Right ventricle myocardium inferior (tissue), 1 donor: Measurements from ENCODE around the gene PRAMEF2. TPM values are rescaled to one million over a fixed set of nuclear protein-coding genes. Genes with fewer than 3 reads are reported as not detected.

Source experiments
- total RNA-seq: library from RNA; stranded (reverse); fragmentation: NEBNext Ultra II Directional; extraction: Animal tissue kit (Norgen Biotek cat#: 25700); gene quantifications from one replicate; pipeline ENCODE4 v1.2.1, GENCODE V29; 2021
- donor health status: DM: no; HTN: yes; CAD: no; lungs with severe emphysema.

Gene PRAMEF2
- total RNA-seq, 1 donor from 2014 or later = not detected

Other genes starting within 250 kb of the PRAMEF2 start
- gene DHRS3, start 238.9 kb upstream of the PRAMEF2 start, total RNA-seq = 81.0 TPM
- gene AADACL4, start 213.0 kb upstream of the PRAMEF2 start, total RNA-seq = not detected
- gene AADACL3, start 141.0 kb upstream of the PRAMEF2 start, total RNA-seq = not detected
- gene CFAP107, start 110.9 kb upstream of the PRAMEF2 start, total RNA-seq = not detected
- gene PRAMEF12, start 83.3 kb upstream of the PRAMEF2 start, total RNA-seq = not detected
- not detected for gene PRAMEF1, start 65.7 kb upstream of the PRAMEF2 start, total RNA-seq
- not detected for gene PRAMEF11, start 25.7 kb upstream of the PRAMEF2 start, total RNA-seq
- gene HNRNPCL1, start 8.4 kb upstream of the PRAMEF2 start, total RNA-seq = not detected
- gene PRAMEF4, start 29.1 kb downstream of the PRAMEF2 start, total RNA-seq = not detected
- not detected for gene PRAMEF10, start 41.2 kb downstream of the PRAMEF2 start, total RNA-seq
- gene PRAMEF7, start 59.5 kb downstream of the PRAMEF2 start, total RNA-seq = not detected
- gene PRAMEF6, start 90.5 kb downstream of the PRAMEF2 start, total RNA-seq = not detected
- not detected for gene PRAMEF27, start 199.5 kb downstream of the PRAMEF2 start, total RNA-seq
- not detected for gene HNRNPCL3, start 203.7 kb downstream of the PRAMEF2 start, total RNA-seq
- not detected for gene PRAMEF25, start 213.7 kb downstream of the PRAMEF2 start, total RNA-seq